Peyer's patch (tissue), 4 donors: ENCODE measurements around the gene C15orf62.

ENCODE experiments used
- CTCF ChIP-seq, 6 experiments: fragments of 450-650 bp in 4 of 6; fragments of 200-600 bp in 2 of 6; sonication (generic) in 1 of 6; IDR thresholded peaks; one replicate each; pipeline ENCODE4 v1.5.1; 2017 to 2019; ENCODE audit warnings: antibody characterized with exemption in 6 of 6, mild to moderate bottlenecking in 3 of 6, moderate library complexity in 1 of 6
- POLR2A ChIP-seq, 2 donors: fragments of 450-650 bp; IDR thresholded peaks; one replicate each; pipeline ENCODE4 v1.5.1; 2017; ENCODE audit warnings: antibody characterized with exemption in 2 of 2, mild to moderate bottlenecking in 2 of 2, moderate library complexity in 2 of 2

- TF ChIP-seq CTCF (IDR thresholded peaks at IDR 0.05) (no peak), POLR2A (IDR thresholded peaks at IDR 0.05) (no peak)
These were observed 1.8 kb upstream of the C15orf62 start for GRCh38 chr15:40767838-40768500.
